Upper lobe of right lung (tissue), 1 donor: ENCODE data around the gene NOD1. TPM values are rescaled to one million over a fixed set of nuclear protein-coding genes. Genes with fewer than 3 reads are reported as not detected.
A peak's percentile ranks its signal among the peaks of the same experiment; 100 is the strongest.

Source experiments
- ATAC-seq: fragments of 200-7000 bp; cut with Tn5 transposase; one replicate; pipeline ENCODE4 v1.9.1; 2020; ENCODE audit warnings: mild to moderate bottlenecking, moderate library complexity
- DNase-seq: peaks from one replicate; pipeline ENCODE4 v3.0.0-alpha.2; 2020
- H3K27ac ChIP-seq: fragments of 200-600 bp; one replicate; pipeline ENCODE4 v1.8.0; 2022
- H3K27me3 ChIP-seq: fragments of 200-600 bp; one replicate; pipeline ENCODE4 v1.8.0; 2022; ENCODE audit warnings: mild to moderate bottlenecking
- H3K36me3 ChIP-seq: fragments of 200-600 bp; one replicate; pipeline ENCODE4 v1.8.0; 2022
- H3K4me1 ChIP-seq: fragments of 200-600 bp; one replicate; pipeline ENCODE4 v1.8.0; 2022
- H3K4me3 ChIP-seq: fragments of 200-600 bp; one replicate; pipeline ENCODE4 v1.8.0; 2022; ENCODE audit warnings: mild to moderate bottlenecking
- H3K9me3 ChIP-seq: fragments of 200-600 bp; one replicate; pipeline ENCODE4 v1.8.0; 2022
- CTCF ChIP-seq: fragments of 200-600 bp; IDR thresholded peaks from one replicate; pipeline ENCODE4 v1.8.0; 2022; ENCODE audit warnings: antibody characterized with exemption
- intact Hi-C: fragments of 100-400 bp; cut with DNase I; formaldehyde crosslinking; loops from one replicate; pipeline ENCODE4 v1.11.0; 2022
- total RNA-seq: library from RNA; stranded (reverse); fragmentation: NEBNext Ultra II Directional; extraction: Animal tissue kit (Norgen Biotek cat#: 25700); gene quantifications from one replicate; pipeline ENCODE4 v1.2.1, GENCODE V29; 2021
- donor health status: DM: no; HTN: yes; CAD: no; lungs with severe emphysema.

The NOD1 gene
- total RNA-seq, 1 donor from 2014 or later = 43.5 TPM

- peaks cover 74% of the 10 kb centered on the region for H3K4me1 ChIP-seq
- intact Hi-C loops = no loop called here
- peaks cover 6% of the 10 kb centered on the region for H3K36me3 ChIP-seq
- DNase-seq = no peak
- H3K27me3 ChIP-seq = no peaks in the 10 kb centered on the region
- ATAC-seq = no peak
- H3K4me3 ChIP-seq = no peak overlapping the region
- no peak for TF ChIP-seq CTCF
- H3K27ac ChIP-seq = peak overlapping the region; percentile 19
- no peaks in the 10 kb centered on the region for H3K9me3 ChIP-seq
Observed at GRCh38 chr7:30465046-30465810, 13.4 kb downstream of the NOD1 start.

DNA sequence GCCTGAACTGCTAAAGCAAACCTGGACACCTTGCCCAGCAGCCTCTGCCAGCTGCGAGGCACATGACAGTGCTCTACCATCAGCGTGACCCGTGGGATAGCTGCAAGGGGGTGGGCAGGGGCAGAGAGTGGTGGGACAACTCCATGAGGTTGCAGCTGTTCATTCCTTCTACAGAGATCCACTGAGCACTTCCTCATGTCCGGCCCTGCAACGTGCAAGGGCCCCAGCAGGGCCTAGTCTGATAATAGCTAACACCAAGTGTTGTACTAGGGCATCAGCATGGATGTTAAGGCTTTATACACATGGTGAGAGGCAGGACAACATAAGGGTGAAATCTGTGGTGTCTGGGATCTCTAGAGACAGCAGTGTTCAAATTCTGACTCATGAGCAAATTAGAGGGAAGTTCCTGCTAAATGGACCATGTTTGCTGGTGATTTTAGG, 14.3 kb downstream of the NOD1 start:
- peaks cover 72% of the 10 kb centered on the region for H3K4me1 ChIP-seq
- TF ChIP-seq CTCF = no peak
- H3K9me3 ChIP-seq = no peaks in the 10 kb centered on the region
- intact Hi-C loops = no loop called here
- DNase-seq = no peak
- peaks cover 6% of the 10 kb centered on the region for H3K36me3 ChIP-seq
- H3K4me3 ChIP-seq = no peak overlapping the region
- no peaks in the 10 kb centered on the region for H3K27me3 ChIP-seq
- peak; percentile 33 for ATAC-seq
- no peak overlapping the region for H3K27ac ChIP-seq

DNA sequence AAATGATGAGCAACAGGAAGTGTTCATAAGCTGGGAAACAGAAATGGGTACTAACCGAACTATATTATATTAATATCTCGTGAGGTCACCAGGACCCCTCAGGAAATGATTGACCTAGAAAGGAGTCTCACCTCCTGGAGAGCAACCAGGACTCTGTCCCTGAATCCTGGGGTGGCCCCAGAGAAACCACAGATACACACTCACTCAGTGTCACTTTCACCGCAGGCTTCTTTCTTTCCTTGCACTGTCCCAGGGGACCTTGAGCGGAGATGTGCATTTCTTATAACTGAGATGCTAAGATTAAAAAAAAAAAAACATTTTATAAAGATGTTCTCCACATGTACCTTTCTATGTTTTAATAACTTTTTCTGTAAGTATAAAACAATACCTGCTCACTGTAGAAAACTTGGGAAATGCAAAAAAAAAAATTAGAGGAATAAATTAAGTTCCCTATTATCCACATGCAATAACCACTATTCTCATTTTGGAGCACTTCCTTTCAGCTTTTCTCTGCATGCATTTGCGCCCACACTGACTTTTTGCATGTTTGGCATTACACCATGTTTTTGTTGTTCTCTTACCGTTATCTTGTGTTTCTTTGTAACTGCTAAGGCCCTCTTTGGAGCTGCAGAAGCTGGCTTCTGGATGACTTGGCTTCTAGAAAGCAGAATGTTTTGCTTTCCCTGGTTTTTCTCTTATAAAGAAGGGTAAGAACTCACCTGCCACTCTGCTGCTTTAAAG, 15.0 kb downstream of the NOD1 start:
- ATAC-seq (no peak), DNase-seq (no peak)
- Histone ChIP-seq H3K27me3 (no peaks in the 10 kb centered on the region), H3K27ac (no peak overlapping the region), H3K9me3 (no peaks in the 10 kb centered on the region), H3K36me3 (peaks cover 10% of the 10 kb centered on the region), H3K4me3 (no peak overlapping the region), H3K4me1 (peaks cover 70% of the 10 kb centered on the region)
- intact Hi-C loops = no loop called here
- no peak for TF ChIP-seq CTCF

GRCh38 chr7:30462179-30462578, 16.4 kb downstream of the NOD1 start:
- Histone ChIP-seq H3K27me3 (no peaks in the 10 kb centered on the region), H3K36me3 (peaks cover 23% of the 10 kb centered on the region), H3K9me3 (no peaks in the 10 kb centered on the region), H3K4me3 (no peak overlapping the region), H3K27ac (no peak overlapping the region), H3K4me1 (peaks cover 56% of the 10 kb centered on the region)
- TF ChIP-seq CTCF = no peak
- no peak for ATAC-seq
- no peak for DNase-seq
- intact Hi-C loops = no loop called here

DNA sequence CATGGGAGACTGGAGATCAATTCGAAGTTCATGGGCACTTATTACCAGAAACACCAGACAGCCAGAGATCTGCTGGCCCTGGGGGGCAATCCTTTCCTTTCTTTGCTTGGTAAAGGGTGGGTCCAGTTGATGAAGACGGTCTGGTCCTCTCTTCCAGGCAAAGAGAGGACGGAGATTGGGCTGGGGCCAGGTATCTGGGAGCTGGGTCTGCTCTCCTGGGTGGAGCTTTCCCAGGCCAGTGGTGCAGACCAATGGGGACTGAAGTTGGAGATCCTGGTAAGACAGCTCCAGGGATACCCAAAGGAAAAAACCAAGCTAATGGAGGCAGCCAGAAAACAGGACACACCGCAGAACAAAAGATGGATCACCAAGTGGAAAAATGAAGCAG, 18.3 kb downstream of the NOD1 start:
- H3K27me3 ChIP-seq = no peaks in the 10 kb centered on the region
- peak overlapping the region; percentile 13 for H3K27ac ChIP-seq
- H3K36me3 ChIP-seq = peaks cover 43% of the 10 kb centered on the region
- H3K4me1 ChIP-seq = peaks cover 37% of the 10 kb centered on the region
- H3K4me3 ChIP-seq = no peak overlapping the region
- ATAC-seq (no peak), DNase-seq (no peak)
- no peaks in the 10 kb centered on the region for H3K9me3 ChIP-seq
- TF ChIP-seq CTCF = no peak
- intact Hi-C loops = no loop called here
